GM12891 (cell line): Measurements from ENCODE around the gene MTA3.

ENCODE experiments used
- PAX5 ChIP-seq: IDR thresholded peaks from 2 replicates; pipeline ENCODE4 v1.6.1; 2011; ENCODE audit warnings: low read length, moderate library complexity, mild to moderate bottlenecking; ENCODE audit not compliant: insufficient read depth, severe bottlenecking
- POLR2A ChIP-seq: IDR thresholded peaks from 2 replicates; pipeline ENCODE4 v1.6.1; 2011; ENCODE audit warnings: low read depth, low read length, control low read depth
- POLR2AphosphoS5 ChIP-seq: IDR thresholded peaks from 2 replicates; pipeline ENCODE4 v1.6.1; 2011; ENCODE audit warnings: low read depth, low read length, control low read depth
- TAF1 ChIP-seq: IDR thresholded peaks from 2 replicates; pipeline ENCODE4 v1.6.1; 2011; ENCODE audit warnings: low read depth, low read length, control low read depth

DNA sequence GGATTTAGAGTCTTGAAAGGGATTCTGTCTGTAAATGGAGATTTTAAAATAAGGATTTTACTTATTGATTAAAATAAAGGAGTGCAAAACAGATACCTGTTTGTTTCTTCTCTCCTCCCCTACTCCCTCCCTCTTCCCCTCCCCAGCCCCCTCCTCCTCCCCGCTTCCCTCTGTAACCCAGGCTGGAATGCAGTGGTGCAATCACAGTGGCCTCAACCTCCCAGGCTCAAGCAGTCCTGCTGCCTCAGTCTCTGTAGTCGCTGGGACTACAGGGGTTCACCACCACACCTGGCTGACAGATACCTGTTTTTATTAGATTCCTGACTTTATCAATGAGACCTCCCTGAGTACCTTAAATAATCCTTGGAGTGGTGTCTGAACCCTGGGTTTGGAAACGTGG lies 138.4 kb downstream of the MTA3 start:
- TF ChIP-seq POLR2A (no peak), POLR2AphosphoS5 (no peak), TAF1 (no peak), PAX5 (no peak)
